Type B pancreatic cell (in vitro differentiated cells): ENCODE data around the gene BNC1. TPM values are rescaled to one million over a fixed set of nuclear protein-coding genes. Genes with fewer than 3 reads are reported as not detected.
A peak's percentile ranks its signal among the peaks of the same experiment; 100 is the strongest.

Experiments used
- DNase-seq: peaks from one replicate; pipeline ENCODE4 v3.0.0; 2021; ENCODE audit warnings: mixed read lengths; ENCODE audit not compliant: unreplicated experiment; ENCODE audit errors: extremely low spot score
- H3K27ac Mint-ChIP-seq: 2 replicates; pipeline ENCODE4 v1.8.0; 2021; ENCODE audit warnings: mild to moderate bottlenecking, mixed read lengths
- H3K27me3 Mint-ChIP-seq: 2 replicates; pipeline ENCODE4 v1.8.0; 2021; ENCODE audit warnings: mixed read lengths
- H3K36me3 Mint-ChIP-seq: 2 replicates; pipeline ENCODE4 v1.8.0; 2021; ENCODE audit warnings: mixed read lengths
- H3K4me1 Mint-ChIP-seq: one replicate; pipeline ENCODE4 v1.8.0; 2021; ENCODE audit warnings: mixed read lengths; ENCODE audit not compliant: unreplicated experiment
- H3K4me3 Mint-ChIP-seq: 2 replicates; pipeline ENCODE4 v1.8.0; 2021; ENCODE audit warnings: mild to moderate bottlenecking, mixed read lengths
- H3K9me3 Mint-ChIP-seq: 2 replicates; pipeline ENCODE4 v1.8.0; 2021; ENCODE audit warnings: mixed read lengths
- CTCF ChIP-seq: fragments of 200-600 bp; sonication (generic); conservative IDR thresholded peaks from 2 replicates; pipeline ENCODE4 v1.5.0; 2021; ENCODE audit warnings: antibody characterized with exemption, mild to moderate bottlenecking
- total RNA-seq: library from RNA; stranded (reverse); gene quantifications from 2 replicates; pipeline ENCODE4 v1.2.1, GENCODE V29; 2021; ENCODE audit warnings: low replicate concordance

The BNC1 gene
- total RNA-seq, 1 donor from 2014 or later = 7.0 TPM

GRCh38 chr15:83282141-83282540 is 2.3 kb downstream of the BNC1 start:
- Mint-ChIP-seq H3K4me1 (peaks cover 8% of the 10 kb centered on the region), H3K27me3 (peaks cover 84% of the 10 kb centered on the region), H3K9me3 (no peaks in the 10 kb centered on the region), H3K27ac (no peak overlapping the region), H3K4me3 (peak overlapping the region; percentile 66), H3K36me3 (peaks cover 3% of the 10 kb centered on the region)
- no peak for TF ChIP-seq CTCF
- no peak for DNase-seq

- TF ChIP-seq CTCF = no peak
- H3K4me1 Mint-ChIP-seq = peaks cover 8% of the 10 kb centered on the region
- DNase-seq = no peak
- peaks cover 4% of the 10 kb centered on the region for H3K36me3 Mint-ChIP-seq
- H3K9me3 Mint-ChIP-seq = no peaks in the 10 kb centered on the region
- H3K27ac Mint-ChIP-seq = peak overlapping the region; percentile 6
- no peak overlapping the region for H3K4me3 Mint-ChIP-seq
- peaks cover 54% of the 10 kb centered on the region for H3K27me3 Mint-ChIP-seq
Measured at GRCh38 chr15:83278191-83278590, 6.3 kb downstream of the BNC1 start.

GRCh38 chr15:83276661-83277060 is 7.8 kb downstream of the BNC1 start:
- Mint-ChIP-seq H3K36me3 (peaks cover 4% of the 10 kb centered on the region), H3K27ac (no peak overlapping the region), H3K9me3 (no peaks in the 10 kb centered on the region), H3K27me3 (peaks cover 39% of the 10 kb centered on the region), H3K4me1 (peaks cover 2% of the 10 kb centered on the region), H3K4me3 (no peak overlapping the region)
- TF ChIP-seq CTCF = no peak
- DNase-seq = no peak

- H3K4me3 Mint-ChIP-seq = no peak overlapping the region
- H3K4me1 Mint-ChIP-seq = no peaks in the 10 kb centered on the region
- DNase-seq = no peak
- H3K36me3 Mint-ChIP-seq = peaks cover 4% of the 10 kb centered on the region
- H3K27ac Mint-ChIP-seq = no peak overlapping the region
- TF ChIP-seq CTCF = no peak
- no peaks in the 10 kb centered on the region for H3K9me3 Mint-ChIP-seq
- H3K27me3 Mint-ChIP-seq = peaks cover 27% of the 10 kb centered on the region
Measured at GRCh38 chr15:83275412-83275811, 9.1 kb downstream of the BNC1 start.

- Mint-ChIP-seq H3K4me1 (no peaks in the 10 kb centered on the region), H3K4me3 (no peak overlapping the region), H3K36me3 (no peaks in the 10 kb centered on the region), H3K9me3 (no peaks in the 10 kb centered on the region), H3K27ac (no peak overlapping the region), H3K27me3 (no peaks in the 10 kb centered on the region)
- DNase-seq = no peak
- TF ChIP-seq CTCF = no peak
Measured at GRCh38 chr15:83270176-83270575, 14.3 kb downstream of the BNC1 start.

- no peak overlapping the region for H3K4me3 Mint-ChIP-seq
Measured at GRCh38 chr15:83268147-83268546, 16.3 kb downstream of the BNC1 start.

More at GRCh38 chr15:83268147-83268546, 16.3 kb downstream of the BNC1 start:
- Mint-ChIP-seq H3K9me3 (no peaks in the 10 kb centered on the region), H3K4me1 (no peaks in the 10 kb centered on the region), H3K27ac (no peak overlapping the region), H3K27me3 (no peaks in the 10 kb centered on the region), H3K36me3 (no peaks in the 10 kb centered on the region)
- DNase-seq = no peak
- TF ChIP-seq CTCF = no peak
